Measurements from ENCODE around the gene SHISA4. TPM values are rescaled to one million over a fixed set of nuclear protein-coding genes. Genes with fewer than 3 reads are reported as not detected.

SHISA4 gene
- total and polyA plus RNA-seq, 7 donors = 3.5 to 23.7 (median 12.7) TPM

DNA sequence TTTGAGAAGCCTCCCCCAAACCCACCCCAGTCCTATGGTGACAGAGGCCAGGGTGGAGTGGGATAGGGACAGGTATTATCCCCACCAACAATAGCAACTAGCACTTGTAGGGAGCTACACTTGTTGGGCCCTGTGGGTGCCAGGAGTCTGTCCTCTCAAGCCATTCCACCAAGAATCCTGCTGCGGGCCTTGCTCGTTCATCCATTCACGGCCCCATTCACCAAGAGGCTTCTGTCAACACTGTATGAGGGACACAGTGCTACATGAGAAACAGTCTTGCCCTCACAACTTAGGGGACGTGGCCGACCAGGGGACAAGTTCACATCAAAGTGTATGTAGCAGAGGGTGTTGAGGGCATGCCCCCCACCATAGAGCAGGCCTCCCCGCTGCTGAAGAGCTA lies 18.9 kb downstream of the SHISA4 start:
- 89 to 92% methylated on average over 6 of the region's 6 CpGs for WGBS, 2 donors
- Histone ChIP-seq H3K9me3 (no peaks in the 10 kb centered on the region), H3K36me3 (peaks cover 0 to 34% (median 6%) of the 10 kb centered on the region in 4 donors), H3K27me3 (no peaks in the 10 kb centered on the region), H3K4me3 (no peak overlapping the region), H3K27ac (peak overlapping the region; percentile 85 to 97 (median 90)), H3K4me1 (peaks cover 0 to 100% (median 99%) of the 10 kb centered on the region in 4 donors)
- TF ChIP-seq POLR2AphosphoS5 (IDR thresholded peaks at IDR 0.05) = no peak
- TF ChIP-seq, protein P1, sequence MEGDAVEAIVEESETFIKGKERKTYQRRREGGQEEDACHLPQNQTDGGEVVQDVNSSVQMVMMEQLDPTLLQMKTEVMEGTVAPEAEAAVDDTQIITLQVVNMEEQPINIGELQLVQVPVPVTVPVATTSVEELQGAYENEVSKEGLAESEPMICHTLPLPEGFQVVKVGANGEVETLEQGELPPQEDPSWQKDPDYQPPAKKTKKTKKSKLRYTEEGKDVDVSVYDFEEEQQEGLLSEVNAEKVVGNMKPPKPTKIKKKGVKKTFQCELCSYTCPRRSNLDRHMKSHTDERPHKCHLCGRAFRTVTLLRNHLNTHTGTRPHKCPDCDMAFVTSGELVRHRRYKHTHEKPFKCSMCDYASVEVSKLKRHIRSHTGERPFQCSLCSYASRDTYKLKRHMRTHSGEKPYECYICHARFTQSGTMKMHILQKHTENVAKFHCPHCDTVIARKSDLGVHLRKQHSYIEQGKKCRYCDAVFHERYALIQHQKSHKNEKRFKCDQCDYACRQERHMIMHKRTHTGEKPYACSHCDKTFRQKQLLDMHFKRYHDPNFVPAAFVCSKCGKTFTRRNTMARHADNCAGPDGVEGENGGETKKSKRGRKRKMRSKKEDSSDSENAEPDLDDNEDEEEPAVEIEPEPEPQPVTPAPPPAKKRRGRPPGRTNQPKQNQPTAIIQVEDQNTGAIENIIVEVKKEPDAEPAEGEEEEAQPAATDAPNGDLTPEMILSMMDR (IDR thresholded peaks at IDR 0.05) = no peak
- TF ChIP-seq POLR2A (IDR thresholded peaks at IDR 0.05) = no peak
- TF ChIP-seq EP300 (IDR thresholded peaks at IDR 0.05) = no peak
- DNase-seq = no peak
- intact Hi-C loops (cut with DNase I) = no loop called here

GRCh38 chr1:201911826-201912571 lies 23.3 kb downstream of the SHISA4 start:
- 77% methylated on average over 4 of the region's 4 CpGs for WGBS, 2 donors
- Histone ChIP-seq H3K4me1 (peaks cover 0 to 100% (median 99%) of the 10 kb centered on the region in 4 donors), H3K4me3 (no peak overlapping the region), H3K27ac (peak overlapping the region; percentile 85 to 97 (median 90)), H3K27me3 (no peaks in the 10 kb centered on the region), H3K36me3 (peaks cover 0 to 42% (median 6%) of the 10 kb centered on the region in 4 donors), H3K9me3 (no peaks in the 10 kb centered on the region)
- intact Hi-C loops (cut with DNase I) = no loop called here
- no peak for TF ChIP-seq EP300 (IDR thresholded peaks at IDR 0.05)
- TF ChIP-seq, protein P1 (IDR thresholded peaks at IDR 0.05) = no peak
- TF ChIP-seq POLR2A (IDR thresholded peaks at IDR 0.05) = no peak
- TF ChIP-seq POLR2AphosphoS5 (IDR thresholded peaks at IDR 0.05) = no peak
- no peak for DNase-seq

DNA sequence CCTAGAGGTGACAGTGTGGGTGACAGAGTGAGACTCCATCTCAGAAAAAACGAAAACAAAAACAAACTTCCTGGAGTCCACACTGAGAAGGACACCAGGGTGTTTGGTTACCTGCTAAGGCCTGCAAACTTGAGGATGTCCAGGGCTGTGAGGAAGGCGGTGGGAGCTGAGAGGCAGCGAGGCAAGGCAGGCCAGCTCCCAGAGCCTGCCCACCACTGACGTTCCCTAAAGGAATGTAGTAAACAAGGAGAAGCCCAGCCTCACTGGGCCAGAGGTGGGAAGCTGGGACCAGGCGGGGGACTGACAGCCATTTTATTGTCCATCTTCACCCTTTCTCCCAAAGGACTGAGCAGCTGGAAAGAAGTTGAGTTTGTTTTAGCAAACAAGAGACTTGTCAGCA lies 24.1 kb downstream of the SHISA4 start:
- 73 to 75% methylated on average over 5 of the region's 5 CpGs for WGBS, 2 donors
- Histone ChIP-seq H3K27ac (peak overlapping the region; percentile 85 to 97 (median 90)), H3K4me1 (peaks cover 0 to 100% (median 99%) of the 10 kb centered on the region in 4 donors), H3K4me3 (peak overlapping the region in 1 of 4 donors; percentile 7), H3K27me3 (no peaks in the 10 kb centered on the region), H3K36me3 (peaks cover 0 to 42% (median 6%) of the 10 kb centered on the region in 4 donors), H3K9me3 (no peaks in the 10 kb centered on the region)
- peak in 1 of 4 donors; percentile 36 for TF ChIP-seq EP300 (IDR thresholded peaks at IDR 0.05)
- no peak for TF ChIP-seq POLR2A (IDR thresholded peaks at IDR 0.05)
- TF ChIP-seq, protein P1 (IDR thresholded peaks at IDR 0.05) = no peak
- TF ChIP-seq POLR2AphosphoS5 (IDR thresholded peaks at IDR 0.05) = peak in 3 of 4 donors; percentile 67 to 85 (median 76)
- DNase-seq = peak; percentile 89
- intact Hi-C loops (cut with DNase I) = no loop called here

- Histone ChIP-seq H3K36me3 (peaks cover 0 to 38% (median 2%) of the 10 kb centered on the region in 4 donors), H3K27ac (peak overlapping the region; percentile 85 to 97 (median 90)), H3K9me3 (no peaks in the 10 kb centered on the region), H3K4me3 (no peak overlapping the region), H3K27me3 (no peaks in the 10 kb centered on the region), H3K4me1 (peaks cover 0 to 100% (median 99%) of the 10 kb centered on the region in 4 donors)
- 61 to 76% methylated on average over 14 of the region's 14 CpGs for WGBS, 2 donors
- DNase-seq = no peak
- intact Hi-C loops (cut with DNase I) = no loop called here
- TF ChIP-seq POLR2AphosphoS5 (IDR thresholded peaks at IDR 0.05) = peak in 2 of 4 donors; percentile 12 to 41
- TF ChIP-seq, protein P1 (IDR thresholded peaks at IDR 0.05) = no peak
Observed at GRCh38 chr1:201914456-201915235, 25.9 kb downstream of the SHISA4 start.
